Fibroblast of lung (primary cell): Measurements from ENCODE around the gene ZCCHC4. TPM values are rescaled to one million over a fixed set of nuclear protein-coding genes. Genes with fewer than 3 reads are reported as not detected.
"Not testable (repeated sequence)": the region's sequence is repeated elsewhere in the genome, so short reads cannot be mapped to it uniquely, and the experiment has no call there.

ENCODE experiments used
- DNase-seq, 2 donors: peaks; one replicate each; pipeline versions ENCODE4 v3.0.0 to v3.0.0-alpha.2; 2010; ENCODE audit warnings: low read depth in 2 of 2
- H2AFZ ChIP-seq: 2 replicates; pipeline ENCODE4 v1.5.1; 2012; ENCODE audit warnings: low read length, control low read depth, inconsistent platforms
- H3K27ac ChIP-seq: 2 replicates; pipeline ENCODE4 v1.5.1; 2011; ENCODE audit warnings: low read length, control low read depth; ENCODE audit not compliant: insufficient read depth
- H3K27me3 ChIP-seq: 2 replicates; pipeline ENCODE4 v1.5.1; 2011; ENCODE audit warnings: mild to moderate bottlenecking, low read length; ENCODE audit not compliant: control insufficient read depth, insufficient read depth
- H3K36me3 ChIP-seq: 2 replicates; pipeline ENCODE4 v1.5.1; 2011; ENCODE audit warnings: low read length; ENCODE audit not compliant: control insufficient read depth, insufficient read depth
- H3K4me1 ChIP-seq: 2 replicates; pipeline ENCODE4 v1.5.1; 2011; ENCODE audit warnings: low read length; ENCODE audit not compliant: control insufficient read depth, insufficient read depth; ENCODE audit errors: extremely low read depth
- H3K4me2 ChIP-seq: 2 replicates; pipeline ENCODE4 v1.5.1; 2011; ENCODE audit warnings: low read length, control low read depth; ENCODE audit not compliant: insufficient read depth; ENCODE audit errors: extremely low read depth
- H3K4me3 ChIP-seq, 4 experiments: fragments of 200-600 bp in 1 of 4; sonication (generic) in 1 of 4; replicated peaks in 1 of 4; 2 replicates each; pipeline ENCODE4 v1.5.1; 2011 to 2016; ENCODE audit warnings: low read length in 4 of 4, low read depth in 3 of 4, mild to moderate bottlenecking in 3 of 4, control low read depth in 2 of 4, inconsistent platforms in 1 of 4, mixed read lengths in 1 of 4; ENCODE audit not compliant: insufficient read depth in 1 of 4; ENCODE audit errors: control extremely low read depth in 1 of 4
- H3K79me2 ChIP-seq: 2 replicates; pipeline ENCODE4 v1.5.1; 2012; ENCODE audit warnings: mild to moderate bottlenecking, low read length, inconsistent platforms; ENCODE audit not compliant: control insufficient read depth, insufficient read depth
- H3K9ac ChIP-seq: 2 replicates; pipeline ENCODE4 v1.5.1; 2011; ENCODE audit warnings: mild to moderate bottlenecking, low read length, control low read depth; ENCODE audit not compliant: insufficient read depth
- H3K9me3 ChIP-seq: 2 replicates; pipeline ENCODE4 v1.5.1; 2012; ENCODE audit warnings: low read depth, low read length; ENCODE audit not compliant: control insufficient read depth, insufficient read depth
- H4K20me1 ChIP-seq: 2 replicates; pipeline ENCODE4 v1.5.1; 2011; ENCODE audit warnings: low read length; ENCODE audit not compliant: control insufficient read depth, insufficient read depth; ENCODE audit errors: extremely low read depth
- CTCF ChIP-seq, 2 donors: IDR thresholded peaks in 1 of 2; conservative IDR thresholded peaks in 1 of 2; 1 replicate in 1 of 2; 2 replicates in 1 of 2; pipeline ENCODE4 v1.5.1; 2011 to 2012; ENCODE audit warnings: low read length in 2 of 2, control low read depth in 1 of 2, inconsistent platforms in 1 of 2, low read depth in 1 of 2, mild to moderate bottlenecking in 1 of 2
- EZH2 ChIP-seq: IDR thresholded peaks from 2 replicates; pipeline ENCODE4 v1.5.1; 2012; ENCODE audit warnings: low read length, control low read depth, mild to moderate bottlenecking; ENCODE audit errors: missing control alignments
- polyA plus RNA-seq, 2 donors: library from polyadenylated mRNA; depleted of rRNA in 1 of 2; stranded (reverse) in 1 of 2; unstranded in 1 of 2; fragments of >200 nt; gene quantifications; 2 replicates each; pipeline ENCODE4 v1.2.1, GENCODE V29; 2011 to 2012; ENCODE audit warnings: missing spikeins in 1 of 2
- total RNA-seq: library from RNA; depleted of rRNA; stranded (reverse); fragments of >200 nt; gene quantifications from 2 replicates; pipeline ENCODE4 v1.2.1, GENCODE V29; 2014

ZCCHC4 gene
- total and polyA plus RNA-seq, 2 donors (not counting 1 experiment from before 2014, with no cell fraction given) = 15.5 to 15.6 TPM

GRCh38 chr4:25367877-25368276 lies 55.3 kb downstream of the ZCCHC4 start:
- H3K27ac ChIP-seq = no peak overlapping the region

GRCh38 chr4:25368315-25368714 lies 55.7 kb downstream of the ZCCHC4 start:
- Histone ChIP-seq H3K9ac (no peak overlapping the region), H3K4me1 (no peaks in the 10 kb centered on the region), H4K20me1 (no peaks in the 10 kb centered on the region), H3K79me2 (no peaks in the 10 kb centered on the region), H2AFZ (no peak overlapping the region), H3K36me3 (peaks cover 2% of the 10 kb centered on the region), H3K4me2 (no peak overlapping the region), H3K27me3 (no peaks in the 10 kb centered on the region), H3K27ac (no peak overlapping the region), H3K9me3 (no peaks in the 10 kb centered on the region), H3K4me3 (no peak overlapping the region)
- no peak for TF ChIP-seq EZH2
- TF ChIP-seq CTCF (conservative IDR thresholded peaks at IDR 0.05 in 1 of 2, IDR thresholded peaks at IDR 0.05 in 1 of 2; ENCODE audit: low read depth in 1 of 2, low read length in 2 of 2) = no peak
- DNase-seq = no peak

More at GRCh38 chr4:25367877-25368276, 55.3 kb downstream of the ZCCHC4 start:
- H3K4me3 ChIP-seq = no peak overlapping the region
- no peak overlapping the region for H2AFZ ChIP-seq
- H3K9me3 ChIP-seq = no peaks in the 10 kb centered on the region
- no peak overlapping the region for H3K4me2 ChIP-seq
- H4K20me1 ChIP-seq = no peaks in the 10 kb centered on the region
- H3K27me3 ChIP-seq = no peaks in the 10 kb centered on the region
- no peaks in the 10 kb centered on the region for H3K4me1 ChIP-seq
- H3K79me2 ChIP-seq = no peaks in the 10 kb centered on the region
- DNase-seq = no peak
- no peak overlapping the region for H3K9ac ChIP-seq
- H3K36me3 ChIP-seq = peaks cover 2% of the 10 kb centered on the region
- TF ChIP-seq CTCF (conservative IDR thresholded peaks at IDR 0.05 in 1 of 2, IDR thresholded peaks at IDR 0.05 in 1 of 2; ENCODE audit: low read depth in 1 of 2, low read length in 2 of 2) = no peak
- no peak for TF ChIP-seq EZH2

- Histone ChIP-seq H3K9me3 (no peaks in the 10 kb centered on the region), H3K27me3 (no peaks in the 10 kb centered on the region), H3K4me2 (no peak overlapping the region), H3K9ac (no peak overlapping the region), H2AFZ (no peak overlapping the region), H3K27ac (no peak overlapping the region), H4K20me1 (no peaks in the 10 kb centered on the region), H3K4me3 (no peak overlapping the region), H3K4me1 (no peaks in the 10 kb centered on the region), H3K79me2 (no peaks in the 10 kb centered on the region), H3K36me3 (peaks cover 2% of the 10 kb centered on the region)
- TF ChIP-seq EZH2 = no peak
- no peak for TF ChIP-seq CTCF (conservative IDR thresholded peaks at IDR 0.05 in 1 of 2, IDR thresholded peaks at IDR 0.05 in 1 of 2; ENCODE audit: low read depth in 1 of 2, low read length in 2 of 2)
- no peak for DNase-seq
These were observed 57.7 kb downstream of the ZCCHC4 start for GRCh38 chr4:25370242-25370641.

- not testable (repeated sequence) for H4K20me1 ChIP-seq, H3K4me3 ChIP-seq, DNase-seq, H3K4me1 ChIP-seq, H3K9ac ChIP-seq, H3K79me2 ChIP-seq, H3K9me3 ChIP-seq, H3K4me2 ChIP-seq, H3K27ac ChIP-seq, H2AFZ ChIP-seq, H3K36me3 ChIP-seq, H3K27me3 ChIP-seq
These were observed 60.0 kb downstream of the ZCCHC4 start for GRCh38 chr4:25372549-25372948.
